Hepatocyte (in vitro differentiated cells): ENCODE measurements around the gene SUN2. TPM values are rescaled to one million over a fixed set of nuclear protein-coding genes. Genes with fewer than 3 reads are reported as not detected.

ENCODE experiments used
- DNase-seq: peaks from one replicate; pipeline ENCODE4 v3.0.0-alpha.2; 2016; ENCODE audit warnings: low spot score
- H2AFZ ChIP-seq: fragments of 200-600 bp; sonication (generic); 2 replicates; pipeline ENCODE4 v1.6.0; 2016; ENCODE audit warnings: antibody characterized with exemption, mild to moderate bottlenecking
- H3K27ac ChIP-seq: fragments of 200-600 bp; sonication (generic); 2 replicates; pipeline ENCODE4 v1.5.1; 2016; ENCODE audit warnings: mild to moderate bottlenecking
- H3K27me3 ChIP-seq: fragments of 200-600 bp; sonication (generic); 2 replicates; pipeline ENCODE4 v1.6.1; 2016
- H3K36me3 ChIP-seq: fragments of 200-600 bp; sonication (generic); replicated peaks from 2 replicates; pipeline ENCODE4 v1.5.1; 2016; ENCODE audit warnings: low read depth; ENCODE audit not compliant: insufficient read depth
- H3K4me1 ChIP-seq: fragments of 200-600 bp; sonication (generic); 2 replicates; pipeline ENCODE4 v1.5.1; 2016; ENCODE audit warnings: mild to moderate bottlenecking, moderate library complexity; ENCODE audit not compliant: insufficient read depth
- H3K4me2 ChIP-seq: fragments of 200-600 bp; sonication (generic); 2 replicates; pipeline ENCODE4 v1.6.0; 2016
- H3K4me3 ChIP-seq: fragments of 200-600 bp; sonication (generic); 2 replicates; pipeline ENCODE4 v1.5.1; 2016; ENCODE audit warnings: mild to moderate bottlenecking
- H3K79me2 ChIP-seq: fragments of 200-600 bp; sonication (generic); 2 replicates; pipeline ENCODE4 v1.6.0; 2017; ENCODE audit warnings: mild to moderate bottlenecking
- H3K9me2 ChIP-seq: fragments of 200-600 bp; sonication (generic); replicated peaks from 2 replicates; pipeline ENCODE4 v1.6.0; 2017; ENCODE audit warnings: mild to moderate bottlenecking; ENCODE audit not compliant: insufficient read depth
- H3K9me3 ChIP-seq: fragments of 200-600 bp; sonication (generic); 2 replicates; pipeline ENCODE4 v1.5.1; 2016; ENCODE audit warnings: low read depth, mild to moderate bottlenecking
- H4K20me1 ChIP-seq: fragments of 200-600 bp; sonication (generic); 2 replicates; pipeline ENCODE4 v1.6.0; 2016; ENCODE audit warnings: mild to moderate bottlenecking; ENCODE audit not compliant: insufficient read depth, poor library complexity, severe bottlenecking
- CTCF ChIP-seq: fragments of 200-600 bp; sonication (generic); IDR thresholded peaks from 2 replicates; pipeline ENCODE4 v1.5.1; 2016; ENCODE audit warnings: antibody characterized with exemption, mild to moderate bottlenecking; ENCODE audit not compliant: poor library complexity
- EZH2 ChIP-seq: fragments of 200-600 bp; sonication (generic); IDR thresholded peaks from 2 replicates; pipeline ENCODE4 v1.6.1; 2016; ENCODE audit warnings: antibody characterized with exemption, mild to moderate bottlenecking, borderline replicate concordance
- EZH2phosphoT487 ChIP-seq: fragments of 200-600 bp; sonication (generic); IDR thresholded peaks from one replicate; pipeline ENCODE4 v1.6.1; 2018; ENCODE audit warnings: antibody characterized with exemption, mild to moderate bottlenecking, low read depth, moderate library complexity; ENCODE audit not compliant: unreplicated experiment, severe bottlenecking
- WGBS: methylation state at CpG from one replicate; pipeline ENCODE4 v1.1.6; 2016; ENCODE audit warnings: low lambda C conversion rate; ENCODE audit errors: missing lambda C conversion rate; 5-methylcytosine and 5-hydroxymethylcytosine counted together
- polyA plus RNA-seq: library from polyadenylated mRNA; unstranded; fragments of >200 nt; fragmentation: Nextera tagmentation; extraction: Ambion mirVana; gene quantifications from 2 replicates; pipeline ENCODE4 v1.2.1, GENCODE V29; 2016
- total RNA-seq: library from RNA; depleted of rRNA; stranded (reverse); fragments of >200 nt; gene quantifications from 2 replicates; pipeline ENCODE4 v1.2.3, GENCODE V29; 2014

The SUN2 gene
- total and polyA plus RNA-seq, 2 experiments from 2014 or later: 56.1 to 70.8 TPM

DNA sequence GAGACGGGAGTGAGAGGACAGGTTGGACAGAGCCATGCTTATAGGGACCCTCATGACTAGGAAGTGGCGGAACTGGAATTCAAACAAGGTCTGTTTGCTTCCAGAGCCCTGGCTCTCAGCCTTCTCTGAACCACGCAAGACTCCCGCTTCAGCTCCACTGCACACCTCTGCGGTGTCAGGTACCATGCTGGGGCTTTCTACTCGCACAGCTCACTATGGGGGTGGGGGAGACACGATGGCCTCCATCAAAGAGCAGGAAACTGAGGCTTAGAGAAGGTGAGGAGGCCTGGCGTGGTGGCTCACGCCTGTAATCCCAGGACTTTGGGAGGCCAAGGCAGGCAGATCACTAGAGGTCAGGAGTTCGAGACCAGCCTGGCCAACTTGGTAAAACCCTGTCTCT is 14.2 kb downstream of the SUN2 start:
- no peaks in the 10 kb centered on the region for H3K36me3 ChIP-seq
- no peak overlapping the region for H3K27ac ChIP-seq
- 97% methylated on average over 10 of the region's 10 CpGs for WGBS
- H3K9me2 ChIP-seq: no peaks in the 10 kb centered on the region
- no peaks in the 10 kb centered on the region for H3K79me2 ChIP-seq
- DNase-seq: no peak
- H2AFZ ChIP-seq: no peak overlapping the region
- no peaks in the 10 kb centered on the region for H3K27me3 ChIP-seq
- H3K4me2 ChIP-seq: no peak overlapping the region
- TF ChIP-seq CTCF (no peak), EZH2 (no peak), EZH2phosphoT487 (no peak)
- H3K4me1 ChIP-seq: no peaks in the 10 kb centered on the region
- no peak overlapping the region for H3K4me3 ChIP-seq
- H3K9me3 ChIP-seq: no peaks in the 10 kb centered on the region
- H4K20me1 ChIP-seq: no peaks in the 10 kb centered on the region

DNA sequence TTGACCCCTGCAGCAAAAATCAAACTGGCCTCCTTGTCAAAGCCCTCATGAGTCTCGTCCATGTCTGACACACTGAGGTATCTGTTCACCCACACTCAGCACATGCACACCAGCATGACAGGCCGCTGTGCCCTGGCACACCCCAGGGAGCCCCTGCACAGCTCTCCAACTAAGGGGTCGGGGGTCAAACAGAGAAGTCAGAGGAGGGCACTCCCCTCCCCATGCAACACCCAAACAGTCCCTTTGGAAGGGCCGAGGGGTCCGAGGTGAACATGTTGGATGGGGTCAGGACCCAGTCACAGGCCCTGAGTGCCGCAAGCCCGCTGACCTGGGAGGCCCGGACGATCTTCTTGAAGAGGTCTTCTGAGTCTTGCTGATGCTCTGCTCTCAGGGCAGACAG is 14.6 kb downstream of the SUN2 start:
- Histone ChIP-seq H3K9me2 (no peaks in the 10 kb centered on the region), H3K4me1 (no peaks in the 10 kb centered on the region), H3K9me3 (no peaks in the 10 kb centered on the region), H3K36me3 (no peaks in the 10 kb centered on the region), H3K27ac (no peak overlapping the region), H2AFZ (no peak overlapping the region), H3K4me3 (no peak overlapping the region), H3K4me2 (no peak overlapping the region), H4K20me1 (no peaks in the 10 kb centered on the region), H3K27me3 (no peaks in the 10 kb centered on the region), H3K79me2 (no peaks in the 10 kb centered on the region)
- DNase-seq: no peak
- 96% methylated on average over 9 of the region's 9 CpGs for WGBS
- no peak for TF ChIP-seq EZH2
- TF ChIP-seq EZH2phosphoT487: no peak
- TF ChIP-seq CTCF: no peak

- no peak overlapping the region for H3K4me3 ChIP-seq
- no peak for TF ChIP-seq EZH2
- no peaks in the 10 kb centered on the region for H3K9me2 ChIP-seq
- no peaks in the 10 kb centered on the region for H3K9me3 ChIP-seq
- no peak overlapping the region for H2AFZ ChIP-seq
- WGBS: 89% methylated on average over 8 of the region's 8 CpGs
- no peak overlapping the region for H3K27ac ChIP-seq
- no peaks in the 10 kb centered on the region for H4K20me1 ChIP-seq
- no peak for DNase-seq
- no peaks in the 10 kb centered on the region for H3K79me2 ChIP-seq
- H3K4me1 ChIP-seq: no peaks in the 10 kb centered on the region
- no peaks in the 10 kb centered on the region for H3K27me3 ChIP-seq
- H3K4me2 ChIP-seq: no peak overlapping the region
- no peaks in the 10 kb centered on the region for H3K36me3 ChIP-seq
Measured at GRCh38 chr22:38740754-38741153, 15.0 kb downstream of the SUN2 start.

DNA sequence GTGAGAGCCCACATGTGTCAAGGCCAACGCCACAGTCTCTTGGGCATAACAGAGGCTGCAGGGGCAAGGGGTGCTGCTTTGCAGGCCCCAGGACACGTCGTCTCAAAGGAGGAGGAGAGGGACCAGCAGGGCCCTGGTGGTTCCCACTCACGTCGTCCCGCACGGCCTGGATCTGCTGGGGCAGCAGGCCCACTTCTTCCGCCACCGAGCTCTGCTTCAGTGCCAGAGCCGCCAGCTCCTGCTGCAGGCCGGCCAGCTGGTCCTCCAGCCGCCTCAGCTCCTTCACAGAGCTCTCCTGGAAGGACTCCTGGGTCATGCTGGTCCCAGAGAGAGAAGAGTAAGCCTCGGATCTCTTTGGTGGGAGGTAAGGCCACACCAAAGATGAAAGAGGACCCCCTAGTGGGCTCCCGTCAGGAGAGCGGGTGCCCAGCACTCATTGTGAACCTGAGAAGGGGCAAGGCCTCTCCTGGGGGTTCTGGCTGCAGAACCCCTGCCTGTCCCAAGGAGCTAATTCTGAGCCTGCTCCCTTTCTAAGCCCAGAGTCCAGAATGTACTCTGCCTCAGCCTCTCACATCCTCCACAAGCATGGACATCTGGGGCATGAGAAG is 15.6 kb downstream of the SUN2 start:
- no peaks in the 10 kb centered on the region for H3K9me2 ChIP-seq
- H3K27me3 ChIP-seq: no peaks in the 10 kb centered on the region
- no peaks in the 10 kb centered on the region for H3K9me3 ChIP-seq
- no peak overlapping the region for H3K4me3 ChIP-seq
- H3K4me2 ChIP-seq: no peak overlapping the region
- DNase-seq: no peak
- 94% methylated on average over 15 of the region's 15 CpGs for WGBS
- no peaks in the 10 kb centered on the region for H3K4me1 ChIP-seq
- no peak overlapping the region for H2AFZ ChIP-seq
- TF ChIP-seq CTCF (no peak), EZH2phosphoT487 (no peak), EZH2 (no peak)
- H3K27ac ChIP-seq: no peak overlapping the region
- no peaks in the 10 kb centered on the region for H4K20me1 ChIP-seq
- H3K36me3 ChIP-seq: no peaks in the 10 kb centered on the region
- no peaks in the 10 kb centered on the region for H3K79me2 ChIP-seq
